K562 (cell line): ENCODE results near the gene EXOSC2. TPM values are rescaled to one million over a fixed set of nuclear protein-coding genes. Genes with fewer than 3 reads are reported as not detected.

Experiments used
- CAMTA2 ChIP-seq: fragments of 250-450 bp; sonication (Bioruptor Pico); conservative IDR thresholded peaks from 2 replicates; pipeline ENCODE4 v1.5.1; 2022
- E2F1 ChIP-seq: sonication (generic); formaldehyde crosslinking; IDR thresholded peaks from 2 replicates; pipeline ENCODE4 v1.8.1; 2023; ENCODE audit warnings: mild to moderate bottlenecking, missing genetic modification reagents, moderate library complexity
- JUN ChIP-seq, 2 experiments: sonication (generic) in 1 of 2; formaldehyde crosslinking in 1 of 2; IDR thresholded peaks; 2 replicates each; pipeline versions ENCODE4 v1.6.1 to v1.8.0; 2012 to 2022; ENCODE audit warnings: borderline replicate concordance in 2 of 2, mild to moderate bottlenecking in 2 of 2, improper control_type of control experiment in 1 of 2, low read depth in 1 of 2, low read length in 1 of 2, missing genetic modification reagents in 1 of 2
- RAD51 ChIP-seq: fragments of 450-650 bp; IDR thresholded peaks from 2 replicates; pipeline ENCODE4 v1.7.1; 2016; ENCODE audit warnings: low read depth, mild to moderate bottlenecking, borderline replicate concordance
- ZBTB9 ChIP-seq: fragments of 450-650 bp; formaldehyde crosslinking; IDR thresholded peaks from 2 replicates; pipeline ENCODE4 v1.4.0; 2020; ENCODE audit warnings: mild to moderate bottlenecking, moderate library complexity
- ZNF764 ChIP-seq: fragments of 250-450 bp; sonication (Bioruptor Pico); IDR thresholded peaks from 2 replicates; pipeline ENCODE4 v1.4.0; 2020; ENCODE audit warnings: low read depth, mild to moderate bottlenecking, moderate library complexity
- ZZZ3 ChIP-seq: fragments of 450-650 bp; IDR thresholded peaks from 2 replicates; pipeline ENCODE4 v1.6.1; 2016; ENCODE audit warnings: antibody characterized with exemption, mild to moderate bottlenecking, moderate library complexity
- polyA plus RNA-seq, 8 experiments: library from polyadenylated mRNA; depleted of rRNA in 4 of 8; stranded (reverse) in 5 of 8; unstranded in 3 of 8; fragments of >200 nt; fragmentation: Nextera tagmentation in 2 of 8; fragmentation: Illumina TruSeq in 1 of 8; extraction: Ambion mirVana in 2 of 8; extraction: Trizol in 1 of 8; gene quantifications; 2 replicates each; pipeline versions ENCODE4 v1.2.1 to v1.2.3, GENCODE V29; 2011 to 2014; ENCODE audit warnings: inconsistent platforms in 1 of 8, missing spikeins in 1 of 8
- total RNA-seq, 7 experiments: library from RNA; depleted of rRNA in 6 of 7; stranded (reverse); fragments of >200 nt in 6 of 7; fragmentation: Illumina TruSeq in 2 of 7; extraction: Trizol in 2 of 7; gene quantifications; 2 replicates each; pipeline versions ENCODE4 v1.2.1 to v1.2.3, GENCODE V29; 2011 to 2021; ENCODE audit warnings: low replicate concordance in 1 of 7
- TF ChIP-seq, protein P1 (sequence below), 2 experiments: fragments of 450-650 bp in 1 of 2; sonication (generic) in 1 of 2; formaldehyde crosslinking in 1 of 2; IDR thresholded peaks; 2 replicates each; pipeline versions ENCODE4 v1.7.1 to v1.9.0; 2016 to 2022; ENCODE audit warnings: inconsistent platforms in 1 of 2, mild to moderate bottlenecking in 1 of 2, missing genetic modification reagents in 1 of 2
- TF ChIP-seq, protein P2 (sequence below): fragments of 450-650 bp; IDR thresholded peaks from 2 replicates; pipeline ENCODE4 v1.6.1; 2016

Gene EXOSC2
- total and polyA plus RNA-seq, 9 of the 15 experiments (the other 6 are each of a cell fraction or from before 2014, with no cell fraction given), result 46.0 to 101 (median 77.6) TPM

DNA sequence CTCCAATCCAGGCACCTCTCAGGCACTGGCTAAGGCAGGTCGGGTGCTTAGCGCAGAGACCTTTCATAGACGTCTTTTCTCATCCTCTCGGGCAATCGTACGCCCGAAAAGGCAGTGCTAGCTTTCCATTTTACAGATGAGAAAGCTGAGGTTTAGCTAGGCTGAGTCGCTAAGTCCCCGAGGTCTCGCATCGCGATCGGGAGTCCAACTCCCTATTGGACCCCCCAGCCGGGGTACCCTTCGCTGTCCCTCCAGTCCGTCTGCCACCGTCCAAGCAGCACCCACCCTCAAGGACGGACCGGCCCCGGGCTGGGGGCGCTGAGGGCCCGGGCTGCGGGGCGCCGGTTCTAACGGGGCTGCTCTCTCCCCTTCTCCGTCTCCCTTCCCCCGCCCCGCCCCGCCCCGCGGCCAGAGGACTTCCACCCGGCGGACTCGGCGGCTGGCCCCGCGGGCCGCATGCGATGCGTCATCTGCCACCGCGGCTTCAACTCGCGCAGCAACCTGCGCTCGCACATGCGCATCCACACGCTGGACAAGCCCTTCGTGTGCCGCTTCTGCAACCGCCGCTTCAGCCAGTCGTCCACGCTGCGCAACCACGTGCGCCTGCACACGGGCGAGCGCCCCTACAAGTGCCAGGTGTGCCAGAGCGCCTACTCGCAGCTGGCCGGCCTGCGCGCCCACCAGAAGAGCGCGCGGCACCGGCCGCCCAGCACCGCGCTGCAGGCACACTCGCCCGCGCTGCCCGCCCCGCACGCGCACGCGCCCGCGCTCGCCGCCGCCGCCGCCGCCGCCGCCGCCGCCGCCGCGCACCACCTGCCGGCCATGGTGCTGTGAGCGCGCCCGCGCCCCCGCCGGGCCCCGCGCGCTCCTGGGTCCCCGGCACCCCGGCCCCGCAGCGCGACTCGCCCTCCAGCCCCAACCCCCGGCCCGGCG lies 12.5 kb upstream of the EXOSC2 start (continued):
- TF ChIP-seq, protein P1, sequence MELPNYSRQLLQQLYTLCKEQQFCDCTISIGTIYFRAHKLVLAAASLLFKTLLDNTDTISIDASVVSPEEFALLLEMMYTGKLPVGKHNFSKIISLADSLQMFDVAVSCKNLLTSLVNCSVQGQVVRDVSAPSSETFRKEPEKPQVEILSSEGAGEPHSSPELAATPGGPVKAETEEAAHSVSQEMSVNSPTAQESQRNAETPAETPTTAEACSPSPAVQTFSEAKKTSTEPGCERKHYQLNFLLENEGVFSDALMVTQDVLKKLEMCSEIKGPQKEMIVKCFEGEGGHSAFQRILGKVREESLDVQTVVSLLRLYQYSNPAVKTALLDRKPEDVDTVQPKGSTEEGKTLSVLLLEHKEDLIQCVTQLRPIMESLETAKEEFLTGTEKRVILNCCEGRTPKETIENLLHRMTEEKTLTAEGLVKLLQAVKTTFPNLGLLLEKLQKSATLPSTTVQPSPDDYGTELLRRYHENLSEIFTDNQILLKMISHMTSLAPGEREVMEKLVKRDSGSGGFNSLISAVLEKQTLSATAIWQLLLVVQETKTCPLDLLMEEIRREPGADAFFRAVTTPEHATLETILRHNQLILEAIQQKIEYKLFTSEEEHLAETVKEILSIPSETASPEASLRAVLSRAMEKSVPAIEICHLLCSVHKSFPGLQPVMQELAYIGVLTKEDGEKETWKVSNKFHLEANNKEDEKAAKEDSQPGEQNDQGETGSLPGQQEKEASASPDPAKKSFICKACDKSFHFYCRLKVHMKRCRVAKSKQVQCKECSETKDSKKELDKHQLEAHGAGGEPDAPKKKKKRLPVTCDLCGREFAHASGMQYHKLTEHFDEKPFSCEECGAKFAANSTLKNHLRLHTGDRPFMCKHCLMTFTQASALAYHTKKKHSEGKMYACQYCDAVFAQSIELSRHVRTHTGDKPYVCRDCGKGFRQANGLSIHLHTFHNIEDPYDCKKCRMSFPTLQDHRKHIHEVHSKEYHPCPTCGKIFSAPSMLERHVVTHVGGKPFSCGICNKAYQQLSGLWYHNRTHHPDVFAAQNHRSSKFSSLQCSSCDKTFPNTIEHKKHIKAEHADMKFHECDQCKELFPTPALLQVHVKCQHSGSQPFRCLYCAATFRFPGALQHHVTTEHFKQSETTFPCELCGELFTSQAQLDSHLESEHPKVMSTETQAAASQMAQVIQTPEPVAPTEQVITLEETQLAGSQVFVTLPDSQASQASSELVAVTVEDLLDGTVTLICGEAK (IDR thresholded peaks at IDR 0.05), result peak; percentile 64; the same call in 1 of the 2 replicates
- TF ChIP-seq, protein P1 (CRISPR knock-in tag; IDR thresholded peaks at IDR 0.05), result no peak
- TF ChIP-seq ZNF764 (CRISPR knock-in tag) (no peak), RAD51 (no peak), JUN (IDR thresholded peaks at IDR 0.05; ENCODE audit: borderline replicate concordance, low read depth, low read length) (peak; percentile 66; the same call in 1 of the 2 replicates), JUN (CRISPR knock-in tag; IDR thresholded peaks at IDR 0.05; ENCODE audit: borderline replicate concordance) (peak; percentile 85), E2F1 (CRISPR knock-in tag) (peak; percentile 78), CAMTA2 (CRISPR knock-in tag) (no peak), ZBTB9 (CRISPR knock-in tag) (peak; percentile 77; the same call in 1 of the 2 replicates), ZZZ3 (no peak)
- TF ChIP-seq, protein P2, sequence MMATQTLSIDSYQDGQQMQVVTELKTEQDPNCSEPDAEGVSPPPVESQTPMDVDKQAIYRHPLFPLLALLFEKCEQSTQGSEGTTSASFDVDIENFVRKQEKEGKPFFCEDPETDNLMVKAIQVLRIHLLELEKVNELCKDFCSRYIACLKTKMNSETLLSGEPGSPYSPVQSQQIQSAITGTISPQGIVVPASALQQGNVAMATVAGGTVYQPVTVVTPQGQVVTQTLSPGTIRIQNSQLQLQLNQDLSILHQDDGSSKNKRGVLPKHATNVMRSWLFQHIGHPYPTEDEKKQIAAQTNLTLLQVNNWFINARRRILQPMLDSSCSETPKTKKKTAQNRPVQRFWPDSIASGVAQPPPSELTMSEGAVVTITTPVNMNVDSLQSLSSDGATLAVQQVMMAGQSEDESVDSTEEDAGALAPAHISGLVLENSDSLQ, result peak; percentile 42; the same call in 1 of the 2 replicates
